Measurements from ENCODE around the gene GBP4.

DNA sequence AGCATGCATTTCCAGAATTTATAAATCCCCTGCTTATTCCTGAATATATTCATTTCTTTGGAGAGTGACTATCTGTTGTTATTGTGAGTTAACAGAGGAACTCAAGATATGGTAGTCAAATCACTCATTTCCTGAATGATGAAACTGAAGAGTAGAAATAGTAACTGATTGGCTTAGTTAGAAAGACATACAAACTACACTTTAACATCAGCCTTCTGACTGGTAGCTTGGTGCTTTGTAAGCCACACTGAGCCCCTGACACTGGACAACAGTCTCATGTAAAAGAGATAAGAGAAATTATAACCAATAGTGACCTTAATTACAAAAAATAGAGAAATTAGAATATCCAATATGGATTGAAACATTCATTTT is 27.7 kb downstream of the GBP4 start:
- no peak for TF ChIP-seq EZH2phosphoT487 (IDR thresholded peaks at IDR 0.05; ENCODE audit: insufficient read depth, low read depth)
- no peak for TF ChIP-seq EZH2 (IDR thresholded peaks at IDR 0.05; ENCODE audit: insufficient read depth, poor library complexity, severe bottlenecking)

Data from GM23248 (cell line).